ENCODE measurements around the gene SPEN. TPM values are rescaled to one million over a fixed set of nuclear protein-coding genes. Genes with fewer than 3 reads are reported as not detected.

The SPEN gene
- total and polyA plus RNA-seq, 9 of the 15 experiments (the other 6 are each of a cell fraction or from before 2014, with no cell fraction given): 5.7 to 87.5 (median 27.2) TPM

DNA sequence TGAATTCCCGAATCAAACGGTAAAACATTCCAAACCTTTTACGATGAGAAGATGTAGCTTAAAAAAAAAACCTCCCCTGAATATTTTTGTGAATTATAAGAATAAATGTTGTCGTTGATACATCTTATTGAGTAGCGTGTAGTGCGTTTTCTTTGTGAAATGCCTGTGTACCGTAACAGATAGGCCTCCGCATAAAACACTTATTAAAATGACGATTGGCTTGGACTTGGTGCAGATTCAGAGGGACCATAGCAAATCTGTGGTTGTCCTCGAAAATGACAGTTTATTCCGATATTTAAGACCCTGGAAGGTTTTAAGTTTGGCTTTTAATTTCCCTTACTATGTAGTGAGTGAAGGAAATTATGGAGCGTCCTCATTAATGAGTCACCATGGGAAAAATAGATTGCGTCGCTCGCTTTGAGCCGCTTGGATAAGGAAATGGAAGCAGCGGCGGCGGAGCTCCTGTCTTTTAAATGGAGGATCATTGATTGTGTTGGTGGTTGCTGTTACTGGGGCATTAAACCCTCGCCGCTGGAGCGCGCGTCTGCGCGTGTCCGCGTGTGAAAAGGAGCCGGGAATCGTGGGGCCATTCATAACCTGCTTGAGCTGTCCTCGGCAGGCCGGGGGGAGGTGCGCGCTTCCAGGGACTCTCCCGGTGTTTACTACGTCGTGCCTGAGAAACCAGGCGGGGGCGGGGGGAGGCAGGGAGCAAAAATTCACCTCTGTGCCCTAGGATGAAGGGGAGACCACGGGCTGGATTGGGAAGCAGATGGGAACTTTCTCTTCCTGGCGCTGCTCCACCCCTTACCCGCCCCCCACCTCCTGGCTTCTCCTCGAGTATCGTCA, 1.6 kb downstream of the SPEN start (continued):
- TF ChIP-seq, protein P1, sequence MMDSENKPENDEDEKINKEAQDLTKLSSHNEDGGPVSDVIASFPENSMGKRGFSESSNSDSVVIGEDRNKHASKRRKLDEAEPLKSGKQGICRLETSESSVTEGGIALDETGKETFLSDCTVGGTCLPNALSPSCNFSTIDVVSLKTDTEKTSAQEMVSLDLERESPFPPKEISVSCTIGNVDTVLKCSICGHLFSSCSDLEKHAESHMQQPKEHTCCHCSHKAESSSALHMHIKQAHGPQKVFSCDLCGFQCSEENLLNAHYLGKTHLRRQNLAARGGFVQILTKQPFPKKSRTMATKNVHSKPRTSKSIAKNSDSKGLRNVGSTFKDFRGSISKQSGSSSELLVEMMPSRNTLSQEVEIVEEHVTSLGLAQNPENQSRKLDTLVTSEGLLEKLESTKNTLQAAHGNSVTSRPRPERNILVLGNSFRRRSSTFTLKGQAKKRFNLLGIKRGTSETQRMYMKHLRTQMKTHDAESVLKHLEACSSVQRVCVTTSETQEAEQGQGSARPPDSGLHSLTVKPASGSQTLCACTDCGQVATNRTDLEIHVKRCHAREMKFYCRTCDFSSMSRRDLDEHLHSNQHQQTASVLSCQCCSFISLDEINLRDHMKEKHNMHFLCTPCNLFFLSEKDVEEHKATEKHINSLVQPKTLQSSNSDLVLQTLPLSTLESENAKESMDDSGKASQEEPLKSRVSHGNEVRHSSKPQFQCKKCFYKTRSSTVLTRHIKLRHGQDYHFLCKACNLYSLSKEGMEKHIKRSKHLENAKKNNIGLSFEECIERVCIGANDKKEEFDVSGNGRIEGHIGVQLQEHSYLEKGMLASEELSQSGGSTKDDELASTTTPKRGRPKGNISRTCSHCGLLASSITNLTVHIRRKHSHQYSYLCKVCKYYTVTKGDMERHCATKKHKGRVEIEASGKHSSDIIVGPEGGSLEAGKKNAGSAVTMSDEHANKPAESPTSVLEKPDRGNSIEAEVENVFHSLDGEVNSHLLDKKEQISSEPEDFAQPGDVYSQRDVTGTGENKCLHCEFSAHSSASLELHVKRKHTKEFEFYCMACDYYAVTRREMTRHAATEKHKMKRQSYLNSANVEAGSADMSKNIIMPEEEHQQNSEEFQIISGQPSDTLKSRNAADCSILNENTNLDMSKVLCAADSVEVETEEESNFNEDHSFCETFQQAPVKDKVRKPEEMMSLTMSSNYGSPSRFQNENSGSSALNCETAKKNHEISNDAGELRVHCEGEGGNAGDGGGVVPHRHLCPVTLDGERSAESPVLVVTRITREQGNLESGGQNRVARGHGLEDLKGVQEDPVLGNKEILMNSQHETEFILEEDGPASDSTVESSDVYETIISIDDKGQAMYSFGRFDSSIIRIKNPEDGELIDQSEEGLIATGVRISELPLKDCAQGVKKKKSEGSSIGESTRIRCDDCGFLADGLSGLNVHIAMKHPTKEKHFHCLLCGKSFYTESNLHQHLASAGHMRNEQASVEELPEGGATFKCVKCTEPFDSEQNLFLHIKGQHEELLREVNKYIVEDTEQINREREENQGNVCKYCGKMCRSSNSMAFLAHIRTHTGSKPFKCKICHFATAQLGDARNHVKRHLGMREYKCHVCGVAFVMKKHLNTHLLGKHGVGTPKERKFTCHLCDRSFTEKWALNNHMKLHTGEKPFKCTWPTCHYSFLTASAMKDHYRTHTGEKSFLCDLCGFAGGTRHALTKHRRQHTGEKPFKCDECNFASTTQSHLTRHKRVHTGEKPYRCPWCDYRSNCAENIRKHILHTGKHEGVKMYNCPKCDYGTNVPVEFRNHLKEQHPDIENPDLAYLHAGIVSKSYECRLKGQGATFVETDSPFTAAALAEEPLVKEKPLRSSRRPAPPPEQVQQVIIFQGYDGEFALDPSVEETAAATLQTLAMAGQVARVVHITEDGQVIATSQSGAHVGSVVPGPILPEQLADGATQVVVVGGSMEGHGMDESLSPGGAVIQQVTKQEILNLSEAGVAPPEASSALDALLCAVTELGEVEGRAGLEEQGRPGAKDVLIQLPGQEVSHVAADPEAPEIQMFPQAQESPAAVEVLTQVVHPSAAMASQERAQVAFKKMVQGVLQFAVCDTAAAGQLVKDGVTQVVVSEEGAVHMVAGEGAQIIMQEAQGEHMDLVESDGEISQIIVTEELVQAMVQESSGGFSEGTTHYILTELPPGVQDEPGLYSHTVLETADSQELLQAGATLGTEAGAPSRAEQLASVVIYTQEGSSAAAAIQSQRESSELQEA (IDR thresholded peaks at IDR 0.05; ENCODE audit: low read depth): no peak
- TF ChIP-seq HDAC2 (IDR thresholded peaks at IDR 0.05): no peak
- TF ChIP-seq FOXP1 (CRISPR knock-in tag; IDR thresholded peaks at IDR 0.05): no peak
- TF ChIP-seq JUNB (CRISPR knock-in tag; conservative IDR thresholded peaks at IDR 0.05): no peak
- TF ChIP-seq ETS1 (conservative IDR thresholded peaks at IDR 0.05; ENCODE audit: control insufficient read depth, low read depth, low read length): peak; percentile 52; the same call in 1 of the 2 replicates
- TF ChIP-seq ZBTB5 (IDR thresholded peaks at IDR 0.05): no peak
- TF ChIP-seq CBFB (CRISPR knock-in tag; IDR thresholded peaks at IDR 0.05): no peak
- TF ChIP-seq NBN (IDR thresholded peaks at IDR 0.05; ENCODE audit: low read depth): no peak
- TF ChIP-seq ZNF124 (CRISPR knock-in tag; IDR thresholded peaks at IDR 0.05): no peak
- no peak for TF ChIP-seq PCBP2 (IDR thresholded peaks at IDR 0.05; ENCODE audit: low read depth, low read length, poor library complexity, severe bottlenecking)
- peak; percentile 90 for TF ChIP-seq RBFOX2 (IDR thresholded peaks at IDR 0.05; ENCODE audit: low read depth, low read length)
- TF ChIP-seq, protein P2, sequence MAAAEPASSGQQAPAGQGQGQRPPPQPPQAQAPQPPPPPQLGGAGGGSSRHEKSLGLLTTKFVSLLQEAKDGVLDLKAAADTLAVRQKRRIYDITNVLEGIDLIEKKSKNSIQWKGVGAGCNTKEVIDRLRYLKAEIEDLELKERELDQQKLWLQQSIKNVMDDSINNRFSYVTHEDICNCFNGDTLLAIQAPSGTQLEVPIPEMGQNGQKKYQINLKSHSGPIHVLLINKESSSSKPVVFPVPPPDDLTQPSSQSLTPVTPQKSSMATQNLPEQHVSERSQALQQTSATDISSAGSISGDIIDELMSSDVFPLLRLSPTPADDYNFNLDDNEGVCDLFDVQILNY (CRISPR knock-in tag; IDR thresholded peaks at IDR 0.05): no peak
- TF ChIP-seq RBBP5 (IDR thresholded peaks at IDR 0.05; ENCODE audit: borderline replicate concordance, insufficient read depth, low read length, poor library complexity, severe bottlenecking): no peak

Data from K562 (cell line).